HEK293T (cell line): ENCODE measurements around the gene FAM174B.

Source experiments
- CTCF ChIA-PET: fragments of 350-600 bp; formaldehyde crosslinking; extraction: SDS; loops from one replicate; lab custom pipeline; 2021; ENCODE audit warnings: antibody characterized with exemption, inconsistent platforms; lab: Yijun Ruan, JAX
- POLR2A ChIA-PET: fragments of 350-600 bp; formaldehyde crosslinking; extraction: SDS; loops from one replicate; lab custom pipeline; 2020; ENCODE audit warnings: antibody characterized with exemption, inconsistent platforms; lab: Yijun Ruan, JAX
- DNase-seq: peaks from one replicate; pipeline ENCODE4 v3.0.0; 2012; ENCODE audit warnings: mixed read lengths; ENCODE audit errors: extremely low spot score
- ARNT ChIP-seq: fragments of 450-650 bp; IDR thresholded peaks from 2 replicates; pipeline ENCODE4 v1.6.1; 2017; ENCODE audit warnings: mild to moderate bottlenecking
- BHLHE40 ChIP-seq: fragments of 450-650 bp; IDR thresholded peaks from 2 replicates; pipeline ENCODE4 v1.6.1; 2016; ENCODE audit warnings: mild to moderate bottlenecking, moderate library complexity, borderline replicate concordance
- CTBP1 ChIP-seq: fragments of 450-650 bp; IDR thresholded peaks from 2 replicates; pipeline ENCODE4 v1.6.1; 2016; ENCODE audit warnings: borderline replicate concordance
- ELF4 ChIP-seq: fragments of 450-650 bp; IDR thresholded peaks from 2 replicates; pipeline ENCODE4 v1.6.1; 2017; ENCODE audit warnings: antibody characterized with exemption
- FOXA1 ChIP-seq: fragments of 450-650 bp; IDR thresholded peaks from 2 replicates; pipeline ENCODE4 v1.6.1; 2016; ENCODE audit warnings: mild to moderate bottlenecking
- FOXK2 ChIP-seq: fragments of 450-650 bp; IDR thresholded peaks from 2 replicates; pipeline ENCODE4 v1.6.1; 2016; ENCODE audit warnings: mild to moderate bottlenecking
- FOXM1 ChIP-seq: fragments of 450-650 bp; IDR thresholded peaks from 2 replicates; pipeline ENCODE4 v1.6.1; 2017; ENCODE audit warnings: mild to moderate bottlenecking, borderline replicate concordance
- HDGF ChIP-seq: fragments of 450-650 bp; IDR thresholded peaks from 2 replicates; pipeline ENCODE4 v1.6.1; 2017; ENCODE audit warnings: antibody characterized with exemption, borderline replicate concordance
- L3MBTL2 ChIP-seq: fragments of 450-650 bp; conservative IDR thresholded peaks from 2 replicates; pipeline ENCODE4 v1.6.1; 2016; ENCODE audit warnings: mild to moderate bottlenecking
- LEF1 ChIP-seq: fragments of 450-650 bp; IDR thresholded peaks from 2 replicates; pipeline ENCODE4 v1.6.1; 2017; ENCODE audit warnings: mild to moderate bottlenecking, borderline replicate concordance
- NFRKB ChIP-seq: fragments of 450-650 bp; IDR thresholded peaks from 2 replicates; pipeline ENCODE4 v1.6.1; 2016; ENCODE audit warnings: mild to moderate bottlenecking, moderate library complexity
- PKNOX1 ChIP-seq: fragments of 450-650 bp; IDR thresholded peaks from 2 replicates; pipeline ENCODE4 v1.6.1; 2016
- SP1 ChIP-seq: fragments of 450-650 bp; IDR thresholded peaks from 2 replicates; pipeline ENCODE4 v1.6.1; 2017
- SUZ12 ChIP-seq: fragments of 450-650 bp; IDR thresholded peaks from 2 replicates; pipeline ENCODE4 v1.6.1; 2016; ENCODE audit warnings: mild to moderate bottlenecking
- TARDBP ChIP-seq: fragments of 450-650 bp; IDR thresholded peaks from 2 replicates; pipeline ENCODE4 v1.6.1; 2016
- ZNF384 ChIP-seq: fragments of 450-650 bp; IDR thresholded peaks from 2 replicates; pipeline ENCODE4 v1.6.1; 2016

FAM174B gene

GRCh38 chr15:92664178-92664900 is 8.8 kb upstream of the FAM174B start:
- TF ChIP-seq LEF1 (no peak), ARNT (no peak), L3MBTL2 (no peak), FOXK2 (no peak), FOXA1 (no peak), NFRKB (no peak)
- CTCF ChIA-PET: interaction anchor here (0.6 to 1.7 kb wide), 3 partner anchors 8 to 69 kb away, joined by 3 to 6 read pairs (median 4); no protein-coding TSS in a partner anchor
- POLR2A ChIA-PET: interaction anchor here (1.1 to 1.6 kb wide), 2 partner anchors 8 to 17 kb away, joined by 4 to 7 read pairs; partner anchors contain the start of gene FAM174B
- no peak for DNase-seq

GRCh38 chr15:92663250-92663951 is 7.8 kb upstream of the FAM174B start:
- POLR2A ChIA-PET: no interaction called here

GRCh38 chr15:92662762-92663161 is 7.2 kb upstream of the FAM174B start:
- CTCF ChIA-PET: interaction anchor here (1.7 kb wide), 1 partner anchor 9 kb away, joined by 6 read pairs; no protein-coding TSS in a partner anchor
- POLR2A ChIA-PET: no interaction called here
- no peak for TF ChIP-seq CTBP1
- TF ChIP-seq HDGF: no peak
- no peak for TF ChIP-seq ELF4
- TF ChIP-seq LEF1: no peak
- TF ChIP-seq BHLHE40: no peak
- no peak for TF ChIP-seq FOXK2
- TF ChIP-seq ARNT: no peak
- TF ChIP-seq FOXA1: no peak
- no peak for TF ChIP-seq PKNOX1
- TF ChIP-seq FOXM1: no peak
- no peak for TF ChIP-seq SUZ12
- TF ChIP-seq NFRKB: no peak
- no peak for TF ChIP-seq SP1
- TF ChIP-seq TARDBP: no peak
- no peak for DNase-seq

More at GRCh38 chr15:92663250-92663951, 7.8 kb upstream of the FAM174B start:
- CTCF ChIA-PET: interaction anchor here (1.7 kb wide), 1 partner anchor 9 kb away, joined by 6 read pairs; no protein-coding TSS in a partner anchor
- no peak for DNase-seq
- TF ChIP-seq ARNT (no peak), FOXA1 (no peak), FOXM1 (no peak), CTBP1 (no peak), ZNF384 (no peak), SUZ12 (no peak), SP1 (no peak), BHLHE40 (no peak), ELF4 (no peak), HDGF (no peak), L3MBTL2 (no peak), NFRKB (no peak), TARDBP (no peak), LEF1 (no peak), FOXK2 (no peak), PKNOX1 (no peak)

- POLR2A ChIA-PET: no interaction called here
- CTCF ChIA-PET: no interaction called here
- TF ChIP-seq ELF4: no peak
- no peak for DNase-seq
Measured at GRCh38 chr15:92661956-92662355, 6.4 kb upstream of the FAM174B start.

GRCh38 chr15:92661069-92661468 is 5.5 kb upstream of the FAM174B start:
- ChIA-PET CTCF (no interaction called here), POLR2A (no interaction called here)
- TF ChIP-seq FOXA1 (no peak), CTBP1 (no peak), ELF4 (no peak), ZNF384 (no peak), BHLHE40 (no peak), NFRKB (no peak), PKNOX1 (no peak), FOXM1 (no peak), TARDBP (no peak)
- DNase-seq: no peak

GRCh38 chr15:92657486-92657885 is 1.9 kb upstream of the FAM174B start:
- CTCF ChIA-PET: no interaction called here
- POLR2A ChIA-PET: no interaction called here
- DNase-seq: no peak
- TF ChIP-seq ARNT: no peak
